Smooth muscle cell of the brain vasculature (primary cell): ENCODE results near the gene FUT3.

Experiments
- DNase-seq: peaks from one replicate; pipeline ENCODE4 v3.0.0-alpha.2; 2012; ENCODE audit warnings: low read depth, low spot score

FUT3 gene

GRCh38 chr19:5801796-5802619, 49.2 kb downstream of the FUT3 start:
- DNase-seq, result no peak

GRCh38 chr19:5800361-5801270, 50.6 kb downstream of the FUT3 start:
- DNase-seq, result no peak

GRCh38 chr19:5799247-5800241, 51.7 kb downstream of the FUT3 start:
- no peak for DNase-seq

- DNase-seq, result no peak
These were observed 53.0 kb downstream of the FUT3 start for GRCh38 chr19:5798244-5798643.

GRCh38 chr19:5795382-5795919, 55.8 kb downstream of the FUT3 start:
- DNase-seq, result no peak

GRCh38 chr19:5793188-5793587, 58.1 kb downstream of the FUT3 start:
- no peak for DNase-seq
